ENCODE measurements around the gene C10orf90. TPM values are rescaled to one million over a fixed set of nuclear protein-coding genes. Genes with fewer than 3 reads are reported as not detected.

The C10orf90 gene
- total RNA-seq, 1 donor from 2014 or later, result 3.9 TPM

DNA sequence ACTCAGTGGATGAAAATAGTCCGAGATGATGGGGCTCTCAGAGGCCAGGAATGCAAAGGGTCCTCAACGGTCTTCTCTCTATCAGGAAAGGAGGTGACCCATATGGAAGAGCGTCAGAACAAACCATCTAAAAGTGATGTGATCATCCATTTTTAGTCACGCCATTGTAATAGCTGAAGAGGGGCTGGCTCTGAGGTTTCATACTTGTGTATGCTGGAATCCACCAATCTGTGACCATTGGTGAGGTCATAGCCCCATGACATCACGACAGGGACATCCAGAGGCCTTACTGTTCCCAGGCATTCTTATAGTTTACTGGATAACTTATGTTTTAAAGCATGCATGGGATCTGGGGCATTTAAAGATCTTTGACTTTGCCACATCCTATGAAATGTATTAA lies 83.6 kb downstream of the C10orf90 start:
- DNase-seq (ENCODE audit: low spot score), result no peak

GRCh38 chr10:126586128-126586527 lies 84.4 kb downstream of the C10orf90 start:
- DNase-seq (ENCODE audit: low spot score), result no peak

- DNase-seq (ENCODE audit: low spot score), result no peak
Observed at GRCh38 chr10:126585249-126586017, 85.1 kb downstream of the C10orf90 start.

DNA sequence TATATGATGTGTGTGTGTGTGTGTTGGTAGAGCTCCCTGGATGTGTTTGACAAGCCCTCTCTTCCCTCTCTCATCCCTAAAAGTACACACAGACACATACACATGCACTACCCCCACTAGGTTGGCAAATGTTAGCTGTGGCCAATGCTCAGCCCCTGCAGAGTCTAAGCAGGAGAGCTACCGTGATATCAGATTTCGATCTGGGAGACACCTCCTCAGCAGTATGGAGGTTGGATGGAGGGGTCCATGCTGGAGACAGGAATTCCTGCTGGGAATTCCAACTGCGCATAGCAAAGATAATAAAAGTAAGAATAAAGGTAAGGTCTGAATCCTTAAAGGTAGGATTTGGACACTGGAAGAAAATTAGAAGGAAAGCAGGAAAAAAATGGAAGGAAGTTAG lies 85.7 kb downstream of the C10orf90 start:
- DNase-seq (ENCODE audit: low spot score), result no peak

- no peak for DNase-seq (ENCODE audit: low spot score)
Observed at GRCh38 chr10:126583552-126584200, 86.8 kb downstream of the C10orf90 start.

- DNase-seq (ENCODE audit: low spot score), result no peak
Observed at GRCh38 chr10:126581648-126582046, 88.8 kb downstream of the C10orf90 start.

DNA sequence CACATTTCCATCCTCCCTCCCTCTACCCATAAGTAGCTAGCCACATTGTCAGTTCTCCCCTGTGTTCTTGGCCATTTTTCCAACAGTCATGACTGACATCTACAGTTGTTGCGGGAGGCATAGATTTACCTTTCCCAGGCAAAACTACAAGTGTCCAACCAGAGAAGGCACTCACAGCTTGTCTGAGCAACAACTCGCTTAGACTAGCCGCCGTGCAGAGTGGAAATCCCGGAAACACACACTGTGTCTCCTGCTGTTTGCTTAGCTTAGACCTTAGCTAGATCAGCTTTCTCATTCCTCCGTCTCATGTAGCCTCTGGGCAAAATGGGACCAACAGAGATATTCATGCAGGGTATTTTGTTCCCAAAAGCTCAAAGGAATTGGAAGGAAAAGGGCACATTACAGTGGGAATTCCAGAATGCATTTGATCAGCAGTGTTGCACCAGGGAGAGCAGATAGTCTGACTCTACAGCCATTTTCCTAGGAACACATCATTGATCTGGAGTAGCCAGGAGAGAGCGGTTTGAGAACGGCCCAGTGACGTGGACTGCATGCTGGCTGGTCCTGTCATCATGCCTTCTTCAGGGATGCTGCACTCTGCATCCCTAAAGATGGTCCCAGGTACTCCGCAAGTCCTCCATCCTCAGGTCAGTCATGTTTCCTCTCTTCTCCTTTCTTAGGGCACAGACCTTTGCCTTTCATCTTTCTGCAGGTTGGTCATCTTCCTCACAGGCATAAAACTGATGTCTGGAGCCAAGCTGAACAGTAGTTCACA lies 89.4 kb downstream of the C10orf90 start:
- DNase-seq (ENCODE audit: low spot score), result no peak

DNA sequence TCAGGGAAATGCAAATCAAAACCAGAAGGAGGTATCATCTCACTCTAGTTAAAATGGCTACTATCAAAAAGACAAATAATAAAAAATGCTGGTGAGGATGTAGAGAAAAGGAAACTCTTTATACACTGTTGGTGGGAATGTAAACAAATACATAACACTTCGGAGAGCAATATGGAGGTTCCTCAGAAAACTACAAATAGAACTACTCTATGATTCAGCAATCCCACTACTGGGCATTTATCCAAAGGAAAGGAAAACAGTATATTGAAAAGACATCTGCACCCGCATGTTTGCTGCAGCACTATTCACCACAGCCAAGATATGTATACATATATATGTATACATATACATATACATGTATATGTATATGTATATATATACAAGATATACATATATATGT lies 94.2 kb downstream of the C10orf90 start:
- DNase-seq (ENCODE audit: low spot score), result no peak

DNA sequence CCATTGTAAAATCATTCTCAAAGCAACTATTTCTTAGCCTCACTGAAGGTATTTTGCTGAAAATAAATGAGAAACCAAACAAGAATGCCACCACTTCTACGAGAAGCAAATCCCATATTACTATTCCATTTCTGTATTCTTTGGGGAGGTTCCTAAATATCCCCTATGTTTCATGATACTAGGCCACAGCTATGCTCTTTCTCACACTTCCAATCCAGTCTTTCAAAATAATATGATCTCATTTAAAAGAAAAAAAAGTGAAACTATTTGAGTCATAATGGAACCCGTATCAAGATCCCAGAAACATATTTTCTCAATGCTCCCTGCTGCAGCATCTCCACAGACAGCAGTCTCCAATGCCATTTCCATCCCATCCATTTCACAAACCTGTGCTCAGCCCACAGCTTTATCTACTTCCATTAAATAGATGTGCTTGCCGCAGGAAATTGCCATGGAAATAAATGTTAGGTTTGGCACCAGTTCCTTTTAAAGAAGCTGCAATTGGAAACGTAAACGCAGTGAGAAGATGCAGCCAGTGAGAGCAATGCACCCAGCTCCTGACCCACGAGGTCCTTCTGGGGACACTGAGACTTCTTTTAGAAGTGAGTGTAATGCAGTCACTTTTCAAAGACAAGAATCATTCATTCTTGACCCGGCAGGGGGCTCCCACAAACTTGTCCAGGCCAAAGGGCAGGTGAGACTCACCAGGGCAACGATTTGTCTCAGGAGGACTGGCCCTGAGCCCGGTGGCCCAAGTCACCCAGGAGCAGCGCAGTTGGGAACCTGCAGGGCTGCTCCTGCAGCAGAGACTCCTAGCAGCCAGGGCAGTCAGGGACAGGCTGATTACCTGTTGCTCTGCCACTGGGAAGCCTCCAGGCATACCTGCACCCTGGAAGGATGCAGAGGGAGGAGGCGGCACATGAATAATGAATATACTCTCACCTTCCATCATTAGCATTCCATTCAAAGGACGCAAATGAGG lies 99.6 kb downstream of the C10orf90 start:
- no peak for DNase-seq (ENCODE audit: low spot score)

DNA sequence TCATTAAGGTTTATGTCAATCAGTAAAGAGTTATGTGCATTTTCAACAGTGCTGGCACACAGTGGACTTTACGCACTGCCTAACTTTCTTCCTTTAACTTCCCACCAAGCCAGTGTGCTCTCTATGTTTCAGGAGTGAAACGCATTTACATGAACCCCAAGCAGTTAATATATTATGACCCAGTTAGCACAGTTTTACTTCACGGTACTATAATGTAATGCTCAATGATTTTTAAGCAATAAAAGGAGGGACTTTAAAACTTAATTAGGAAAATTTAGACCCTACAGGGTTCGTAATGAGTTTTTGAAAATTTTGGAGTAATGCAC lies 100.3 kb downstream of the C10orf90 start:
- no peak for DNase-seq (ENCODE audit: low spot score)

GRCh38 chr10:126569513-126570244 lies 100.8 kb downstream of the C10orf90 start:
- DNase-seq (ENCODE audit: low spot score), result no peak

DNA sequence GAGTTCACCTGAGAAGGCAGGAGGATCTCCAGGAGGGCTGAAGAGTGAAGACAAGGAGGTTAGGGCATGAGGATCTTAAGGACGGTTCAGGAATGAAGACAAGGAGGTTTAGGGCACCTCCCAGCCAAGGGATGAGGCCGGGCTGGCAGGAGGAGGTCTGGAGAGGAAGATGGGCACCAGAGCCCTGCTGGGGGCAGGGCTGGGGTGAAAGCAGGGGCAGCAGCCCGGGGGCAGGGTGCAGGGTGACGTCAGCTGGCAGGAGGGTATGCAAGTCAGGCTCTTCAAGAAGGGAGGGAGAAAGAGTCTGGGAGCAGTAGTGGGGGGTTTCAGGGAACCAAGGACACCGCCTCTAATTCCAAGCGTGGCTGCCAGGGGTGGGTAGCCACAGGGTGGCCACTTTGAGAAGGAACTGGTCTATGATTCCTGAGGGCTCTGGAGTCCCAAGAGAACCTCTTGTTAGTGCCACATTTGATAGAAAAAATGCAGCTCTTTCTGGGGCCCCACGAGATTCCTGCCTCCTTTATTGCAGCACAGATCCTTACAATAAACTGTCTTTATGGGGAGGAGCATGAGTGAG lies 101.6 kb downstream of the C10orf90 start:
- no peak for DNase-seq (ENCODE audit: low spot score)

GRCh38 chr10:126565871-126566270 lies 104.6 kb downstream of the C10orf90 start:
- no peak for DNase-seq (ENCODE audit: low spot score)

GRCh38 chr10:126565441-126565840 lies 105.1 kb downstream of the C10orf90 start:
- DNase-seq (ENCODE audit: low spot score), result no peak

DNA sequence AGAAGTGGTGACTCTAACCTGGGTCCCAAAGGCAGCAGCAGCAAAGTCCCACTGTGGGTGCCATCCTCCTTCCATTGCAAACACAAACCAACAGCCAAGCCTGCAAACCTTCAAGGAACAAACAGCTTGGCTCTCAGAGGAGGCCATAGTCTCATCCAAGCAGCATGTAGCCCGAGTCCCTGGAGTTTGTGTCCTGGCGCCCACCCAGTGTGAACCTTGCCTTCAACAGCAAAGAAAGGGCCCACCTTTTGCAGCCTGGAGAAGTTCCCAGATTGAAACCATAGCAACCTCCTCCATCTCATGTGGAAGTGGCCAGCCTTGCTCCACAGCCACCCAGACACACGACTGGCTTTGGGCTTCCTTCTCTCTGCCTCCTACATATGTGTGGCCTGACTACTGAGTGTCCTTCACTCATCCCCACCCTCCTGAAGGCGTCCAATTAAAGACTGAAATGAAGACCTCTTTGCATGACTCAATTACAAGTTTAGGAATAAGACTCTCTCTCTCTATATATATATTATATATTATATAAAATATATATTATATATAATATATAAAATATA lies 106.1 kb downstream of the C10orf90 start:
- DNase-seq (ENCODE audit: low spot score), result no peak

DNA sequence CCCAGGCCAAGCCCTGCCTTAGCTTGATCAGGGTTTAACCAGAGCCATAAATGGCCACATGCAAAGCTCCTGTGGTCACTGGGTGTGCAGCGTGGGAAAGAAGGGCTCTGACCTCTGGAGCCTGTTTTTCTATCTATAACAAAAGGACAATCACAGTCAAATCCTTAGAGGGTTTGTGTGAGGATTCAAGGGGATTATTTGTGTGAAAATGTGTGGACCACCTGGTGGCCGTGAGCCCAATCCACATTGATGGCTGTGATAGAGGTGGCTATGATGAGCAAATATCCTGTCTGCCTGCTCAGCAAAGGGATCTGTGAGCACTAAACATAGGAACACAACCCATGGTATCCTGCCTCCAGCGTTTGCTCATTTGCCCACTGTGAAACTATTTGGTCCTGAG lies 107.1 kb downstream of the C10orf90 start:
- no peak for DNase-seq (ENCODE audit: low spot score)

DNA sequence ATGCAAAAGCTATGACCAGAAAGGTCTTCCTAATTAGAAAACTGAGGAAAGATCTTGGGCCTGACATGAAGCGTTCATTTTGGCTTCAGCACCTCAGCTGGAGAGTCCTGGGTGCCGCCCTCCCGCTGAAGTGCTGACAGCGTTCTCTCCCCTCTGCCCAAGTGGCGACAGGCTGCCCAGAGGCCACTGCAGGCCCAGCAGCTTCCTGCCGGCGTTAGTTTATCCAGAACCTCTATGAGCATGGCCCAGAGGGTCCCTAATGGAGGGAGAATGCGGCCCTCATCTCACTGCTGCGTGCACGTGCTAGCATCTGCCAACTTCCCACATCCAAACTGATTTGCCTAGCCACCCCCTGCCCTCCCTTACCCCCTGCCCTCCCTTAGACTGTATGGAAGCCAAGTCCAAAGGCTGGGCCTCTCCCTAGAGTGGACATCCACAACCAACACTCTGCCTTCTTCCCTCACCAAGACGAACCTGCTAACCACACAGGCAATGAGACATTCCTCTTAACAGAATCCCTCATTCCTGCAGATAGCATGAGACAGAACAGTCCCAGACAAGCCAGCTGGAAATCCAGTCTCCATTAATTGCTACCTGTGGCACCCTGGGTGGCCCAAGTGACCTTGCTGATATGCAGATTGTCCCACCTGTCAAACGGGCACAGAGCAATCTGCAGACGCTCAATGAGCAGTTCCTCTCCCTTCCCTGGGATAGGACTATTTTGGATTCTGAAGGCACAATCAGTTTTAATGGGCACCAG lies 108.4 kb downstream of the C10orf90 start:
- DNase-seq (ENCODE audit: low spot score), result no peak

GRCh38 chr10:126561294-126561920 lies 109.1 kb downstream of the C10orf90 start:
- DNase-seq (ENCODE audit: low spot score), result no peak
